ENCODE results near the gene EXOC4.

The EXOC4 gene

DNA sequence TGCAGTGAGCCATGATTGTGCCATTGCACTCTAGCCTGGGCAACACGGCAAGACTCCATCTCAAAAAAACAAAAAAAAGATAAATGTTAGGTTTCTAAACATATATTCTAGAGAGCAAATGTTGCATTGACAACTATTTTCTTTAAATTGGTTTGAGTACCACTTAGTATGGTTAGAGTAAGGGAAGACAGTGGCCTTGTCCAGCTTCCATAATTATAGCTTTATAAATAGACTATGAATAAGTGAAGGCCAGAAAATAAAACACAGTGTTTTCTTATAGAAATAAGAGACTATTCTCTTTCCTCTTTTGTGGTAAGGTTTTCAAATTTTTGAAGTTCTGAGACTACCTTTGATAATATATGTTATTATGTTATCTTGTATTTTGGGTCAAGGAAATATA, 50.5 kb downstream of the EXOC4 start:
- H3K27me3 ChIP-seq = no peaks in the 10 kb centered on the region
- intact Hi-C loops (cut with DNase I; ENCODE audit: low total_unique reads) = no loop called here
- no peaks in the 10 kb centered on the region for H3K9me3 ChIP-seq
- peaks cover 0 to 12% (median 6%) of the 10 kb centered on the region in 4 donors for H3K4me1 ChIP-seq
- DNase-seq = no peak
- no peak overlapping the region for H3K4me3 ChIP-seq
- H3K27ac ChIP-seq = no peak overlapping the region
- TF ChIP-seq, protein P1, sequence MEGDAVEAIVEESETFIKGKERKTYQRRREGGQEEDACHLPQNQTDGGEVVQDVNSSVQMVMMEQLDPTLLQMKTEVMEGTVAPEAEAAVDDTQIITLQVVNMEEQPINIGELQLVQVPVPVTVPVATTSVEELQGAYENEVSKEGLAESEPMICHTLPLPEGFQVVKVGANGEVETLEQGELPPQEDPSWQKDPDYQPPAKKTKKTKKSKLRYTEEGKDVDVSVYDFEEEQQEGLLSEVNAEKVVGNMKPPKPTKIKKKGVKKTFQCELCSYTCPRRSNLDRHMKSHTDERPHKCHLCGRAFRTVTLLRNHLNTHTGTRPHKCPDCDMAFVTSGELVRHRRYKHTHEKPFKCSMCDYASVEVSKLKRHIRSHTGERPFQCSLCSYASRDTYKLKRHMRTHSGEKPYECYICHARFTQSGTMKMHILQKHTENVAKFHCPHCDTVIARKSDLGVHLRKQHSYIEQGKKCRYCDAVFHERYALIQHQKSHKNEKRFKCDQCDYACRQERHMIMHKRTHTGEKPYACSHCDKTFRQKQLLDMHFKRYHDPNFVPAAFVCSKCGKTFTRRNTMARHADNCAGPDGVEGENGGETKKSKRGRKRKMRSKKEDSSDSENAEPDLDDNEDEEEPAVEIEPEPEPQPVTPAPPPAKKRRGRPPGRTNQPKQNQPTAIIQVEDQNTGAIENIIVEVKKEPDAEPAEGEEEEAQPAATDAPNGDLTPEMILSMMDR (IDR thresholded peaks at IDR 0.05) = no peak
- peaks cover 24 to 30% (median 27%) of the 10 kb centered on the region in 3 donors for H3K36me3 ChIP-seq

GRCh38 chr7:133303931-133304330, 51.1 kb downstream of the EXOC4 start:
- DNase-seq = no peak
- H3K27me3 ChIP-seq = no peaks in the 10 kb centered on the region
- H3K4me3 ChIP-seq = no peak overlapping the region
- H3K9me3 ChIP-seq = no peaks in the 10 kb centered on the region
- intact Hi-C loops (cut with DNase I; ENCODE audit: low total_unique reads) = no loop called here
- peaks cover 0 to 12% (median 6%) of the 10 kb centered on the region in 4 donors for H3K4me1 ChIP-seq
- no peak overlapping the region for H3K27ac ChIP-seq
- TF ChIP-seq, protein P1 (IDR thresholded peaks at IDR 0.05) = no peak
- peaks cover 24 to 30% (median 30%) of the 10 kb centered on the region in 3 donors for H3K36me3 ChIP-seq

DNA sequence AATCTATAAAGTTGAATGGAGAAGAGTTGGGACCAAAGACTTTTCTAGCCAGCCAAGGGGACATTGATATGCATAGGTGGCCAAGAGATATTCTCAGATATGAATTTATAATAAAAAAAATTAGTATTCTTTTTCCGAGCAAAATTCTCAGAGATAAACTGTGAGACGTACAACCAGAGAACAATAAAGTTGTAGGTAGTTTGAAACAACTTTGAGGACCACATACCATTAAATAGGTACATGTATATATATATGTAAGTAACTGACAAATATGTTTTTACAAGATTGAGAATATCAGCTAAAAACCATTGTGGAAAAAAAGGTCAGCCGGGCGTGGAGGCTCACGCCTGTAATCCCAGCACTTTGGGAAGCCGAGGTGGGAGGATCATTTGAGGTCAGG, 56.5 kb downstream of the EXOC4 start:
- Histone ChIP-seq H3K36me3 (peaks cover 24 to 43% (median 30%) of the 10 kb centered on the region in 3 donors), H3K27ac (no peak overlapping the region), H3K4me1 (no peaks in the 10 kb centered on the region), H3K9me3 (no peaks in the 10 kb centered on the region), H3K4me3 (no peak overlapping the region), H3K27me3 (no peaks in the 10 kb centered on the region)
- DNase-seq = no peak
- TF ChIP-seq, protein P1 (IDR thresholded peaks at IDR 0.05) = no peak
- intact Hi-C loops (cut with DNase I; ENCODE audit: low total_unique reads) = no loop called here

- TF ChIP-seq, protein P1 (IDR thresholded peaks at IDR 0.05) = no peak
- Histone ChIP-seq H3K9me3 (no peaks in the 10 kb centered on the region), H3K27ac (no peak overlapping the region), H3K36me3 (peaks cover 24 to 43% (median 30%) of the 10 kb centered on the region in 3 donors), H3K4me3 (no peak overlapping the region), H3K27me3 (no peaks in the 10 kb centered on the region), H3K4me1 (no peaks in the 10 kb centered on the region)
- intact Hi-C loops (cut with DNase I; ENCODE audit: low total_unique reads) = no loop called here
- DNase-seq = no peak
Measured at GRCh38 chr7:133310232-133310862, 57.5 kb downstream of the EXOC4 start.

DNA sequence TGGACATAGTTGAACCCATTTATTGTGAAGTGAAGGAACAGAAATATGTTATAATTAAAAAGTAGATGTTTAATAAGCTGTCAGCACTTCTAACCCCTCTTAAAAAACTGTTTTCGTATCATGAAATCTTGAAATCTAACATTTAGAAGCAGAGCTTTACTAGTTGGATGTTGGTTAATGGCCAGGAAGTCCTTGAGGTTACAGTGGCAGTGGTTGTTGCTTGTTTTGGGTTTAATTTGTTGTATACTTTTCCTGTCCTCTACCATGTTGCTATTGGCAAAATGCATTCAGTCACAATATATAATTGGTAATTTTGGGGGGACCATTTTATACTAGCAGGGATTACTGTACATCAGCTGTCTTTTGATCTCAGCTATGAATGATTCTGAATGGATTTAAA, 60.7 kb downstream of the EXOC4 start:
- H3K4me1 ChIP-seq = no peaks in the 10 kb centered on the region
- no peak for DNase-seq
- H3K9me3 ChIP-seq = no peaks in the 10 kb centered on the region
- peaks cover 0 to 29% (median 15%) of the 10 kb centered on the region in 3 donors for H3K36me3 ChIP-seq
- intact Hi-C loops (cut with DNase I; ENCODE audit: low total_unique reads) = no loop called here
- H3K27ac ChIP-seq = no peak overlapping the region
- TF ChIP-seq, protein P1 (IDR thresholded peaks at IDR 0.05) = no peak
- no peaks in the 10 kb centered on the region for H3K27me3 ChIP-seq
- no peak overlapping the region for H3K4me3 ChIP-seq
